SK-N-SH treated with all-trans-retinoic acid at 6 μM for 48 hours (cell line): Measurements from ENCODE around the gene RBPJ.

ENCODE experiments used
- ATAC-seq: fragments of 200-7000 bp; cut with Tn5 transposase; 3 replicates; pipeline ENCODE4 v1.9.1; 2020; ENCODE audit warnings: mild to moderate bottlenecking, moderate library complexity
- ARNTL ChIP-seq: fragments of 450-650 bp; formaldehyde crosslinking; IDR thresholded peaks from 2 replicates; pipeline ENCODE4 v1.5.0; 2020; ENCODE audit warnings: low read depth, mild to moderate bottlenecking, moderate library complexity, borderline replicate concordance
- BACH2 ChIP-seq: fragments of 250-450 bp; sonication (Bioruptor Pico); IDR thresholded peaks from 2 replicates; pipeline ENCODE4 v1.9.0; 2021; ENCODE audit warnings: mild to moderate bottlenecking, borderline replicate concordance
- CSDC2 ChIP-seq: fragments of 250-450 bp; sonication (Bioruptor Pico); IDR thresholded peaks from 2 replicates; pipeline ENCODE4 v1.5.0; 2020; ENCODE audit warnings: mild to moderate bottlenecking, moderate library complexity
- GLIS3 ChIP-seq: fragments of 250-450 bp; sonication (Bioruptor Pico); IDR thresholded peaks from 2 replicates; pipeline ENCODE4 v1.5.0; 2020; ENCODE audit warnings: mild to moderate bottlenecking, moderate library complexity
- ISL1 ChIP-seq: fragments of 250-450 bp; sonication (Bioruptor Pico); IDR thresholded peaks from 2 replicates; pipeline ENCODE4 v2.1.2; 2022; ENCODE audit warnings: mild to moderate bottlenecking, moderate library complexity
- RARB ChIP-seq: fragments of 250-450 bp; sonication (Bioruptor Pico); IDR thresholded peaks from 2 replicates; pipeline ENCODE4 v1.8.0; 2021; ENCODE audit warnings: mild to moderate bottlenecking, moderate library complexity
- SNAI2 ChIP-seq: fragments of 250-450 bp; sonication (Bioruptor Pico); IDR thresholded peaks from 2 replicates; pipeline ENCODE4 v1.5.0; 2020; ENCODE audit warnings: mild to moderate bottlenecking, moderate library complexity
- TOX ChIP-seq: fragments of 250-450 bp; sonication (Bioruptor Pico); IDR thresholded peaks from 2 replicates; pipeline ENCODE4 v1.8.0; 2021; ENCODE audit warnings: mild to moderate bottlenecking, moderate library complexity, borderline replicate concordance
- ZFP3 ChIP-seq: fragments of 250-450 bp; sonication (Bioruptor Pico); IDR thresholded peaks from 2 replicates; pipeline ENCODE4 v1.5.0; 2020; ENCODE audit warnings: mild to moderate bottlenecking, moderate library complexity
- ZFP30 ChIP-seq: fragments of 450-650 bp; formaldehyde crosslinking; IDR thresholded peaks from 2 replicates; pipeline ENCODE4 v1.5.0; 2022; ENCODE audit warnings: mild to moderate bottlenecking, moderate library complexity
- ZNF70 ChIP-seq: fragments of 450-650 bp; formaldehyde crosslinking; IDR thresholded peaks from 2 replicates; pipeline ENCODE4 v1.5.0; 2020; ENCODE audit warnings: mild to moderate bottlenecking, moderate library complexity
- ZNF8 ChIP-seq: fragments of 450-650 bp; formaldehyde crosslinking; IDR thresholded peaks from 2 replicates; pipeline ENCODE4 v1.5.0; 2020; ENCODE audit warnings: mild to moderate bottlenecking, moderate library complexity
- TF ChIP-seq, protein P1 (sequence below): fragments of 250-450 bp; sonication (Bioruptor Pico); IDR thresholded peaks from 2 replicates; pipeline ENCODE4 v1.5.0; 2020; ENCODE audit warnings: mild to moderate bottlenecking, moderate library complexity
- TF ChIP-seq, protein P2 (sequence below): fragments of 250-450 bp; sonication (Bioruptor Pico); IDR thresholded peaks from 2 replicates; pipeline ENCODE4 v1.8.0; 2020; ENCODE audit warnings: mild to moderate bottlenecking, moderate library complexity, borderline replicate concordance
- TF ChIP-seq, protein P3 (sequence below): fragments of 250-450 bp; sonication (Bioruptor Pico); IDR thresholded peaks from 2 replicates; pipeline ENCODE4 v1.5.1; 2021; ENCODE audit warnings: mild to moderate bottlenecking, moderate library complexity
- TF ChIP-seq, protein P4 (sequence below): fragments of 250-450 bp; sonication (Bioruptor Pico); IDR thresholded peaks from 2 replicates; pipeline ENCODE4 v1.5.1; 2020; ENCODE audit warnings: low read depth, mild to moderate bottlenecking, moderate library complexity

The RBPJ gene

DNA sequence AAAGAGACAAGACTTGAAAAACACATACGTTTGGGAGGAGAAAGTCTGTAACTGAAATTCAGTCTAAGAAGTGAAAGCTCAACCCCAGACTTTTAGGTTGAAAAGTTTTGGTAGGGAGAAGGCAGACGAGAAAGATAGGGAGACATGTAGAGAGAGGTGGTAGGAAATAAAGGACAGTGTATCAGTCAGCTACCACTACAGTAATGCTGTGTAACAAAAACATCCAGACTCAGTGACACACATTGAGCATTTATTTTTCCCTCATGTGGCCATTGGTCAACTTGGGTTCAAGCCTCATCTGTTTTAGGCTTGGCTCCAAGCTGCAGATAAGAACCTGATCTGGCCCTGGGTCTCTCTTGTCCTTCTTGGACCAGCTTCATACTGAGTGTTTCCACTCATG is 142.6 kb downstream of the RBPJ start:
- ATAC-seq: no peak

DNA sequence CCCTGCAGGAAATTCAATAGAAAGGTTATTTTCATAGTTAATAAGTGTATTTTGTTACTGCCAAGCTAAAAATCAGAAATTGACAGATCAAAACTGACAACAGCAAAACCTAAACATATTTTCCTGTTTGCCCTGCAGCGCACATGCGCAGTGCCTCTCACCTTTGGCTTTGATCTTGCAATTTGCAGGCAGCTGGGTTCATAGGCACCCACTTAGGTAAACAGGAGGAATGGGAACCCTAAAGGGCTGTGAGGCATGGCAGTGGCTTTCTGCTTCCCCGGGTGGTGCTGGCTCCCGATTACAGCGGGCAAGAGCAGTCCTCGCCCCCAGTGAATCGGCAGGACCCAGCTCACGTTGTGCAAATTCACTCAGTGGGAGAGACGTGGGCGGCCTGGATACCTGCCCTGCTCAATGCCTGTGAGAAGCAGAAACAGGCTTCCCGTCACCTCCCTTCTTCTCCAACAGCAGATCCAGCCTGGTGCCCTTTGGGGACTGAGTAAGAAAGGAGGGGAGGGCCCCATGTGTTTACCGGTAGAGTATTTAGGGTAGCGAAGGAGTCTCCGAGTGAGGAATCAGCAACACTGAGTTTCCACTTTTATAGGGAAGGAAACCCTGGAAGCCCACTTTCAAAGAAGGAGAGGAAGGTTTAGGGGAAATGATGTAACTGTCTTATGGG is 143.7 kb downstream of the RBPJ start:
- no peak for TF ChIP-seq SNAI2 (CRISPR knock-in tag)
- no peak for ATAC-seq

More for the DNA sequence above, 142.6 kb downstream of the RBPJ start:
- TF ChIP-seq ISL1 (CRISPR knock-in tag) (no peak), ZFP3 (no peak)
- TF ChIP-seq, protein P1, sequence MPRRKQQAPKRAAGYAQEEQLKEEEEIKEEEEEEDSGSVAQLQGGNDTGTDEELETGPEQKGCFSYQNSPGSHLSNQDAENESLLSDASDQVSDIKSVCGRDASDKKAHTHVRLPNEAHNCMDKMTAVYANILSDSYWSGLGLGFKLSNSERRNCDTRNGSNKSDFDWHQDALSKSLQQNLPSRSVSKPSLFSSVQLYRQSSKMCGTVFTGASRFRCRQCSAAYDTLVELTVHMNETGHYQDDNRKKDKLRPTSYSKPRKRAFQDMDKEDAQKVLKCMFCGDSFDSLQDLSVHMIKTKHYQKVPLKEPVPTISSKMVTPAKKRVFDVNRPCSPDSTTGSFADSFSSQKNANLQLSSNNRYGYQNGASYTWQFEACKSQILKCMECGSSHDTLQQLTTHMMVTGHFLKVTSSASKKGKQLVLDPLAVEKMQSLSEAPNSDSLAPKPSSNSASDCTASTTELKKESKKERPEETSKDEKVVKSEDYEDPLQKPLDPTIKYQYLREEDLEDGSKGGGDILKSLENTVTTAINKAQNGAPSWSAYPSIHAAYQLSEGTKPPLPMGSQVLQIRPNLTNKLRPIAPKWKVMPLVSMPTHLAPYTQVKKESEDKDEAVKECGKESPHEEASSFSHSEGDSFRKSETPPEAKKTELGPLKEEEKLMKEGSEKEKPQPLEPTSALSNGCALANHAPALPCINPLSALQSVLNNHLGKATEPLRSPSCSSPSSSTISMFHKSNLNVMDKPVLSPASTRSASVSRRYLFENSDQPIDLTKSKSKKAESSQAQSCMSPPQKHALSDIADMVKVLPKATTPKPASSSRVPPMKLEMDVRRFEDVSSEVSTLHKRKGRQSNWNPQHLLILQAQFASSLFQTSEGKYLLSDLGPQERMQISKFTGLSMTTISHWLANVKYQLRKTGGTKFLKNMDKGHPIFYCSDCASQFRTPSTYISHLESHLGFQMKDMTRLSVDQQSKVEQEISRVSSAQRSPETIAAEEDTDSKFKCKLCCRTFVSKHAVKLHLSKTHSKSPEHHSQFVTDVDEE (CRISPR knock-in tag): no peak
- TF ChIP-seq, all 23 proteins: peak for 0

DNA sequence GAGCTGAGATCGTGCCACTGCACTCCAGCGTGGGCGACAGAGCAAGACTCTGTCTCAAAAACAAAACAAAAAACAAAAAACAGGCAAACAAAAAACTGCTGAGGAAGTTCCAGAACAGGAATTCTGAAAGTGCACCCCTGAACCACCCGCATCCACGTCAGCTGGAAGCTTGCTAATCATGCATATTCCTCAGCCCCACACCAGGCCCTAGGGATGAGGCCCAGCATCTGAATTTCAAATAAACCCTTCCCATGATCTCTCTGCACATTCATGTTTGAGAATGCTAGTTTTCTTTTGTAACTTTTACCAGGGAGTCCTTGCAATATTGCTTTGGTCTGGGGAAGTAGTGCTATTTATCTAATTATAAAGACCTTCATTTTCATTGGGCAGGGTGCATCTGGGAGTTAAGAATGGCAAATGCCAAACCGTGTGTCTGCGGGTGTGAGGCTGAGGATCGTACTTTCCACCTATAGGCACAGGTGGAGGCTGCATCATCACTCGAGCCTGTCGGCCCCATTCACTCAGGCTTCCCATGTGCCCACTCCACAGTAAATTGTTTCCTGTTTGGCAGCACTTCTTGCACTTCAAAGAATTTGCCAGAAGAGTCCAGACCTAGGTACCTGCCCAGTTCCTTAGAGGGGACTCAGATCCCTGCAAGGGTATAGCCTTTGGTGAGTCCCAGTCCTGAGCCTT is 145.9 kb downstream of the RBPJ start:
- ATAC-seq: no peak
- TF ChIP-seq, protein P1 (CRISPR knock-in tag): no peak
- TF ChIP-seq SNAI2 (CRISPR knock-in tag) (no peak), ZNF8 (no peak), TOX (CRISPR knock-in tag) (no peak), ARNTL (CRISPR knock-in tag) (no peak)

DNA sequence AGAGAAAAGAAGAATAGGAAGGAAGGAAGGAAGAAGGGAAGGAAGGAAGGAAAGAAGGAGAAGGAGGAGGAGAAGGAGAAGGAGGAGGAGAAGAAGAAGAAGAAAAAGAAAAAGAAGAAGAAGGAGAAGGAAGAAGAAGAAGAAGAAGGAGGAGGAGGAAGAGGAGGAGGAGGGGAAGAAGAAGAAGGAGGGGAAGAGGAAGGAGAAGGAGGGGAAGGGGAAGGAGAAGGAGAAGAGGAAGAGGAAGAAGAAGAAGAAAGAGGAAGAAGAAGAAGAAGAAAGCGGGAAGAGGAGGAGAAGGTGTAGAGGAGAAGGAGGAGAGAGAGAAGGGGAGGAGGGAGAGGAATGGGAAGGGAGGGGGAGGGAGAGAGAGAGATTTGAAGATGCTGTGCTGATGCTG is 146.9 kb downstream of the RBPJ start:
- TF ChIP-seq ZFP3: no peak
- TF ChIP-seq GLIS3: no peak
- TF ChIP-seq, protein P2, sequence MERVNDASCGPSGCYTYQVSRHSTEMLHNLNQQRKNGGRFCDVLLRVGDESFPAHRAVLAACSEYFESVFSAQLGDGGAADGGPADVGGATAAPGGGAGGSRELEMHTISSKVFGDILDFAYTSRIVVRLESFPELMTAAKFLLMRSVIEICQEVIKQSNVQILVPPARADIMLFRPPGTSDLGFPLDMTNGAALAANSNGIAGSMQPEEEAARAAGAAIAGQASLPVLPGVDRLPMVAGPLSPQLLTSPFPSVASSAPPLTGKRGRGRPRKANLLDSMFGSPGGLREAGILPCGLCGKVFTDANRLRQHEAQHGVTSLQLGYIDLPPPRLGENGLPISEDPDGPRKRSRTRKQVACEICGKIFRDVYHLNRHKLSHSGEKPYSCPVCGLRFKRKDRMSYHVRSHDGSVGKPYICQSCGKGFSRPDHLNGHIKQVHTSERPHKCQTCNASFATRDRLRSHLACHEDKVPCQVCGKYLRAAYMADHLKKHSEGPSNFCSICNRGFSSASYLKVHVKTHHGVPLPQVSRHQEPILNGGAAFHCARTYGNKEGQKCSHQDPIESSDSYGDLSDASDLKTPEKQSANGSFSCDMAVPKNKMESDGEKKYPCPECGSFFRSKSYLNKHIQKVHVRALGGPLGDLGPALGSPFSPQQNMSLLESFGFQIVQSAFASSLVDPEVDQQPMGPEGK (CRISPR knock-in tag): no peak
- TF ChIP-seq ZNF8: no peak
- TF ChIP-seq ARNTL (CRISPR knock-in tag): no peak
- no peak for TF ChIP-seq ISL1 (CRISPR knock-in tag)
- no peak for TF ChIP-seq CSDC2
- TF ChIP-seq, protein P1 (CRISPR knock-in tag): no peak
- TF ChIP-seq, protein P3, sequence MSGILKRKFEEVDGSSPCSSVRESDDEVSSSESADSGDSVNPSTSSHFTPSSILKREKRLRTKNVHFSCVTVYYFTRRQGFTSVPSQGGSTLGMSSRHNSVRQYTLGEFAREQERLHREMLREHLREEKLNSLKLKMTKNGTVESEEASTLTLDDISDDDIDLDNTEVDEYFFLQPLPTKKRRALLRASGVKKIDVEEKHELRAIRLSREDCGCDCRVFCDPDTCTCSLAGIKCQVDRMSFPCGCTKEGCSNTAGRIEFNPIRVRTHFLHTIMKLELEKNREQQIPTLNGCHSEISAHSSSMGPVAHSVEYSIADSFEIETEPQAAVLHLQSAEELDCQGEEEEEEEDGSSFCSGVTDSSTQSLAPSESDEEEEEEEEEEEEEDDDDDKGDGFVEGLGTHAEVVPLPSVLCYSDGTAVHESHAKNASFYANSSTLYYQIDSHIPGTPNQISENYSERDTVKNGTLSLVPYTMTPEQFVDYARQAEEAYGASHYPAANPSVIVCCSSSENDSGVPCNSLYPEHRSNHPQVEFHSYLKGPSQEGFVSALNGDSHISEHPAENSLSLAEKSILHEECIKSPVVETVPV: no peak
- TF ChIP-seq ZFP30: no peak
- no peak for TF ChIP-seq BACH2
- TF ChIP-seq, protein P4, sequence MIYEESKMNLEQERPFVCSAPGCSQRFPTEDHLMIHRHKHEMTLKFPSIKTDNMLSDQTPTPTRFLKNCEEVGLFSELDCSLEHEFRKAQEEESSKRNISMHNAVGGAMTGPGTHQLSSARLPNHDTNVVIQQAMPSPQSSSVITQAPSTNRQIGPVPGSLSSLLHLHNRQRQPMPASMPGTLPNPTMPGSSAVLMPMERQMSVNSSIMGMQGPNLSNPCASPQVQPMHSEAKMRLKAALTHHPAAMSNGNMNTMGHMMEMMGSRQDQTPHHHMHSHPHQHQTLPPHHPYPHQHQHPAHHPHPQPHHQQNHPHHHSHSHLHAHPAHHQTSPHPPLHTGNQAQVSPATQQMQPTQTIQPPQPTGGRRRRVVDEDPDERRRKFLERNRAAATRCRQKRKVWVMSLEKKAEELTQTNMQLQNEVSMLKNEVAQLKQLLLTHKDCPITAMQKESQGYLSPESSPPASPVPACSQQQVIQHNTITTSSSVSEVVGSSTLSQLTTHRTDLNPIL (CRISPR knock-in tag): no peak
- no peak for TF ChIP-seq RARB (CRISPR knock-in tag)
- TF ChIP-seq ZNF70 (CRISPR knock-in tag): no peak
- TF ChIP-seq, all 23 proteins: peak for 0
- ATAC-seq: no peak
